Cortex of kidney (tissue), 1 donor: Measurements from ENCODE around the gene SDHB.

Experiments
- DNase-seq: peaks from one replicate; lab custom pipeline; 2025; lab: John Stamatoyannopoulos, UW

Gene SDHB

DNA sequence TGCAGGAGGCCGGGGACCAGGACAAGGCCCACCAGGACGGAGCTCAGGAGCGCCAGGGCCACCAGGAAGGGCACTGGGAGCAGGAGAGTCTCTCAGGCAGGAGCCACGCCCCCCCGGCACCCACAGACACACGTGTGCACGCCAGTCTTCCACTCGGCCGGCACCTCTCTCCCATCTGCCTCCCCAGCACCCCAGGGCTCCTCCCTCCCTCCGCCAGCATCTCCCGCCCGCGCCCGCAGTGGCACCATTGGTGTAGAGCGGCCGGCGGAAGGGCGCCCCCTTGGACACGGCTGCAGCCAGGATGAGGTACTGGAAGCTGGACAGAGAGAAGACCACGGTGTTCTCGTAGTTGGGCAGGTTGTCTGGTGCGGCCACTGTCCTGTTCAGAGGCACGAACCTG is 67.3 kb downstream of the SDHB start:
- DNase-seq = no peak

DNA sequence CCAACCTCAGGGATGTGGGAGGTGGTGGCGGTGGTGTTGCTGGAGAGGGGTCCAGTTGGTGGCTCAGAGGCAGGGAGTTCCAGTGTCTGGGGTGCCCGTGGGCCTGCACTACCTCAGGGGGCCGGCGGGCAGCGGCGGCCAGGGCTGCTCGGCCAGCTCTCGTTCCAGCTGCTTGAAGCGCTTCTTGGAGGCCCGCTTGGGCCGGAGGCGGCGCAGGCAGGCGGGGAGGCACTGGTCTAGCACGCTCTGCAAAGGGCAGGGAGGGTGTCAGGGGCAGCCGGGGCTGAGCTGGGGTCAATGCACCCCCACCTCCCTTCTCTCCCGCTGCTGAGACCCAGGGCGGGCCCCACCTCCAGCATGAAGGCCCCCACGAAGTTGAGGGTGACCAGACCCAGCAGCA is 67.7 kb downstream of the SDHB start:
- DNase-seq = no peak

GRCh38 chr1:16984717-16985116 is 69.1 kb downstream of the SDHB start:
- DNase-seq = no peak

DNA sequence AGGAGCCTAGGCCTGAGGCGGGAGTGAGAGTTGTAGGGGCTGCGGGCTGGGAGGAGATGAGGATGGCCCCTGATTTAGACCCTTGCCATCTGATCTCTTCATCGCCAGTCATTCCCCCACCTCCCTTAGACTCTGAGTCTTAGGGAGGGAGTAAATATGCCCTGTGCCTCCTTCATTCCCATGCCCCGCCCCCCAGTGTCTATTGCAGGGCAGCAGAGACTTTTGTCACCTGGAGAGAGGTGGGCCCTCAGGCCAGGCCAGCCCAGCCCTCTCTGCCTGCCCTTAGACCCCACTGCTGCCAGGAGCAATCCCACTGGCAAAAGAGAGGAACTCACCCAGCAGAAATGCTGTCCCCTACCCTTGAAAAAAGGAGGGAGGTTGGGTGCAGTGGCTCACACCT is 70.2 kb downstream of the SDHB start:
- DNase-seq = no peak

DNA sequence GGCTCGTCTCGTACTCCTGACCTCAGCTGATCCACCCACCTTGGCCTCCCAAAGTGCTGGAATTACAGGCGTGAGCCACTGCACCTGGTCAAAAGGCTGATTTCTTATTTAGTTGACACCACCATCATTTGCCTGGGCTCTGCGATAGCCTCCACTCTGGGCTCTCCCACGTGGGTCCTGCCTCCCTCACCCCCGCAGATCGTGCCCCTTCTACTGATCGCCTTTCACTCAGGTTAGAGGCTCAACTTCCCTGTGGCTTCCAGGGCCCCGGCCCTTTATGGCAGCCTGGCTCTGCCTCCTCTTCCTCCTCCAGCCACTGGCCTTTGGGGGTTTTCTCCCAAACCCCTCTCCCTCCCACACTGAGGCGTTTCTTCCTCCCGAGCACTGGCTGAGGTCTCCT is 70.9 kb downstream of the SDHB start:
- no peak for DNase-seq

DNA sequence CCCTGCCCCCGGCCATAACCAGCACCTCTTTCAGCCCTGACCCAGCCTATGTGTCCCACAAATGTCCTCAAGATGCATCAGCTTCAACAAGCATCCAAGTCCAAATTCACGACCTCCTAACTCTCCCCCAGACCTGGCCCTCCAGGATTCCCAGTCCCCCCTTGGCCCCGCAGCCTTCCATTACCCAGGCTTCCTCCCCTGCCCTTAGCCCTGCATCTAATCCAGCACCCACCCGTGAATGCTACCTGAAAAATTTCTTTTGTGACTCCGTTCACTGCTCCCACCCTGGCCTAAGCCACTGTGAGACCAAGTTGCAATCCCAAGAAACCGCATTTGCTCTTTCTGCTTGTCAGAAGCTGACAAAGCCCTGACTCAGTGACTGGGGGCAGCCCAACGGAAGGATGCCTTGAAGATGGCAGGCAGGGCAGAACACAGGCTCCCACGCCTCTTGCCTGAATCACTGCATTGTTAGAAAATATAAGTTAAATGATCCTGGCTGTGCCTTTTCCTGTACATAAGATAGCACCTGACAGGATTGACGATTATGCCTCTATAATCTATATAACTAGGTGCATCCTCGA is 72.5 kb downstream of the SDHB start:
- no peak for DNase-seq

DNA sequence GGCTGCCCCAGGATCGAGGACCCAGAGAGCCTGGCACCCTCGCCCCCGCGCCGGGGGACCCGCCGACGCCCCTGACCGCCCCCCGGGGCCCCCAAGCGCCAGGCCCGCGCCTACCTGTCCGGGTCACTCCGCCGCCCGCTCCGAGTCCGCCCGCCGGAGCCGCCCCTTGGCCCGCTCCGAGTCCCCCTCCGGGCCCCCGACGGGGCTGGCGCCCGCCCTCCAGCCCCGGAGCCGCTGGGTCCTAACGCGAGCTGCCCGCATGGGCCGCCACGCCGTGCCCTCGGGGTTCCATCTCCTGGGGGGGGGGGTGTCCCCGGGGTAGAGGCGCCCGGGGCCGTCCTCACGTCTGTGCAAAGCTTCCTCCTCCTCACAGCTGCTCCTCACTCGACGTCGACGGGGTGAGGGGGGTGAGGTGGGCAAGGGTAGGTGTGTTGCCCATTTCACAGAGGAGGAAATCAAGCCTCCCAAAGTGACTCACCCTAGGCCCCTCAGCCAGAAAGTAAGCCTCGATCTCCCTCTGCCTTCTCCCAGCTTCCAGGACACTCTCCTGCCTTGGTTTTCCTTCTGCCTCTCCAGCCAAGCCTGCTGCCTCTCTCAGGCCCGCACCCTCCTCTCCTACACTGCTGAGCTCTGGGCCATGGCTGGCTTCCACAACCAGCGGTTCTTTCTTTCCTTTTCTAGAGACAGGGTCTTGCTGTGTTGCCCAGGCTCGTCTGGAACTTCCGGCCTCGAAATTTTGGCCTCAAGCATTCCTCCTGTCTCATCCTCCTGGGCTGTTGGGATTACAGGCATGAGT is 73.2 kb downstream of the SDHB start, which contains the start of gene MFAP2:
MFAP2 (minus strand) TSS at position 148 of the 796 bp plus-strand sequence. CDS start 2,347 bp downstream, outside the sequence.
- no peak for DNase-seq

DNA sequence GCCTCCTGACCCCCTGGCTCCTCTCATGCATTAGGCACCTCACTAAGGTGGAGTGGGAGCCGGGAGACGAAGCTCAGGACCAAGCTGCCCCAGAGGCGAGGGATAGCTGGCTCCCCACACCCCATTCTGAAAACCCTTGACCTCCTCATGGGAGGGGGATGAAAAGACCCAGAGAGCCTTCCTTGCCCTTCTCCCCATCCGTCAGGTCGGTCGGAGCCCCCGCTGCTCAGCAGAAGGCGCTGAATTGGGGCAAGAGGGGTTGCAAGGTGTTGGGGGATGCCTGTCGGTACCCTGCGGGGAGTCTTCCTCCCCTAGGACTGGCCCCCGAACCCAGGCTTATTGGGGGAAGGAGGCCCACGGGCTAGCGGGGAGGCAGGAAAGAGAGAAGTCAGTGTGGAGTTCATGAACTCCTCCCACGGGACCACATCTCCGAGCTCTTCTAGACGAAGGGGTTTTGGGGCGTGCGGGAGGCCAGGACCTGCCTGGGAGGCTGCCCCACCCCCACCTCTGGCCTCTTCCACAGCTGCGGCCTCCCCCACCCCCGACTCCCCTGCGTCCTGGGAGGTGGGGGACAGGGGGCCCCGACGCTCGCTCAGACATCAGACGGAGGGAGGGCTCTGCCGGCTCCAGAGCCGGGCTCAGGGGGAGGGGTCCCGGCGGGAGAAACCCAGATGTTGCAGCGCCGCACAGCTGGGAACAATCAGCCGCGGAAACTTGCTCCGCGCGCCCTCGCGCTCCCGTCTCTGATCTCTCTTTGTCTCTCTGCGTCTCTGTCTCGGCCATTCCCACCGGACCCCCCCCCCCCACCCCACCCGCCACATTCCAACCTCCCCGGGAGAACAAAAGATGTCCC is 74.1 kb downstream of the SDHB start:
- DNase-seq = no peak

DNA sequence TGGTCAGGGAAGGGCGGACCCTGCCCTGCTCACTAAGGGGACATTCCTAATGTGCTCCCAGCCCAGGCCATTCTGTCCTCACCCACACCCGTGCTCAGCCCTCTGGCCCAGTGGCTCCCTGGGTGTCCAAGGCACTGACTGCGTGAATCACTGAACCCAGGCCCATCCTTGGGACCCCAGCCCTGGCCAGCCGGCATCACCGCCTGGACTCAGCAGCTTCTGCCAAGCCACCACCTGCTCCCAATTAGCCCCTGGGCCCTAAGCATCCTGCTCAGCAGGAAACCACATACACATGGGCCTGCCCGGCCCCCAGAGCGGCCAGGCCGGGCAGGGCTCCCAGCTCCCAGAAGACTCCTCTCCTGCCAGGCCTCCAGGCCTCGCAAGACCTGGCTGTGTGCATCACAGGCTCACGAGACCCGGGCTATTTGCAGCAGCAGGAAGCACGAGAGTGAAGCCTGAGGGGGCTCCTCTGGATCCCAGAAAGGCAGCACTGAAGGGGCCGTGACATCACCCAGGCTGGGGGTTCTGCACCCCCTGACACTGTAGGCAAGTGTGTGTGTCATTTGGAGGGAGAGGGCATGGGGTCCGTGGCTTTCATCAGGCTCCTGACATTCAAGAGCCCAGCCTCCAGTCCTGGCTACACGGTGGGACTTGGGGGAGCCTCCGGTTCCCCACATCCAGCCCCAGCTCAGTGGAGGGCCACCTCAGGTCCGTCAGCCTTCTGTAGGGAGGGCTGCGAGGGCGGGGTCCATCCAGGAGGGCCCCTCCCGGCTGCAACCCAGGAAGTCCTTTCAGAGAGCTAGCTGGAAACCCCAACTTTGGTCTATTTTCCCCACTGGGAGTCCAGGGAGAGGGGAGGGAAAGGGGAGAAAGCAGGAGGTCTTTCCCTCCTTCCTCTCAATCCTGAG is 75.0 kb downstream of the SDHB start:
- DNase-seq = no peak

- DNase-seq = no peak
Measured at GRCh38 chr1:16978139-16978538, 75.7 kb downstream of the SDHB start.

DNA sequence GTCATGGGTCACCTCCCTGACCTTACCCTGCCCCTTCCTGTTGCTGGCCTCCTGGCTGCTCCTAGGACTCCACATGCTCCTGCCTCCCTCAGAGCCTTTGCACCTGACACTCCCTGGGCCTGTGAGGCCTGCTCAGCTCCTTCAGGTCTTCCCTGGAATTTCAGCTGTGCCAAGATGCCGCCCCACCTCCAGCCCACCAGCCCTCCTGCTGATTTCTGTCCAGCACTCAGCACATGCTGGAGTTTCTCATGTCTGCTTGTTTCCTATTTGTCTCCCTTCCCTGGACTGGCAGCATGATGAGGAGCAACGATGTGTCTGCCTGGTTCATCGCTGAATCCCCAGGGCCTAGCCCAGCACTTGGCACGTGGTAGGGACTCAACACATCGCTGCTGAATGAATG is 76.5 kb downstream of the SDHB start:
- DNase-seq = no peak

- no peak for DNase-seq
Measured at GRCh38 chr1:16976966-16977365, 76.9 kb downstream of the SDHB start.

- no peak for DNase-seq
Measured at GRCh38 chr1:16975838-16976237, 78.0 kb downstream of the SDHB start.

- no peak for DNase-seq
Measured at GRCh38 chr1:16975211-16975610, 78.6 kb downstream of the SDHB start.

DNA sequence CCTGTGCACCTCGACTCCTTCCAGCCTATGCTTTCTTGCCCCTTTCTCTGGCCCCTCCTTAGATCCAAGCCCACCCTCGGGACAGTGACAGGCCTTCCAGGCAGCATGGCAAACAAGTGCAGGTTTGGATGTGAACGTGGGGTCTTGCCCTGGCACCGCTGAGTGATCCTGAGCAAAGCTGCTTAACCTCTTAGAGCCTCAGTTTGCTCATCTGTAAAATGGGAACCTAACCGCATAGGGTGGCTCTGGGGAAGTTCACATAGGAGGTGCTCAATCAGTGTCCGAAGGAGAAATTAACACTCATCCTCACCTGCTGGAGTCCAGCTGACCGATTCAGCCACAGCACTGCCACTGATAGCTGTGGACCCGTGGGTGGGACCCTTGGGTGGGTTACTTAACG is 80.6 kb downstream of the SDHB start:
- no peak for DNase-seq

DNA sequence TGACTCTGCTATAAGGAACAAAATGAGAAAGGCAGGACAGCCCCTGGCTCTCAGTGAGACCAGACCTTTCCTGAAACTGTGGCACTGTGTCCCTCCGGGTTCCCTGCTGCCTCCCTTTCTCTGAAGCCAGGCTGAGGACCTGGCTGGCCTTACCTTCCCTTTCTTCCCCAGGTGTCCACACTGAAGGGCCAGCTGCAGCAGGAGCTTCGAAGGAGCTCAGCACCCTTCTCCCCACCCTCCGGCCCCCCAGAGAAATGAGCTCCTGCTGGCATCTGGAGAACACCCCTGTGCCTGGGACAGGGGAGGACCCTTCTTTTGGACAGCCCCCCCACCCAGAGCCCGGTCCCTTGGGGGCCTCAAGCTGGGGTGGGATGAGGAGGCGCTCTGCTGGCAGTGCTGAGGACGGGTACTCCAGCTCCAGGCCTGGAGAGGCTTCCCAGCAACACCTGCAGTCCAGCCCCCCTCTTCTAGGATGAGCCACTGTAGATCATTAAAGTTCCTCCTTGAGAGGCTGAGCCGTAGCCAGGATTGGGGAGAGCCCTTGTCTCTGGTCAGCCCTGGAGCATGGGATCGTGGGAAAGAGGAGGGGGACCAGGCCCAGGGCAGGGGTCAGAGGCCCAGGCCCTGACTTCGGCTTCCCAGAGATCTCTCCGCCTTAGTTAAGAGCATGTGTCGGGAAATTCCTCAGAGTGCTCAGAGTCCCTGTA is 81.5 kb downstream of the SDHB start:
- DNase-seq = no peak

GRCh38 chr1:16971341-16972188 is 82.3 kb downstream of the SDHB start:
- DNase-seq = no peak

- DNase-seq = no peak
Measured at GRCh38 chr1:16970132-16970910, 83.5 kb downstream of the SDHB start.

DNA sequence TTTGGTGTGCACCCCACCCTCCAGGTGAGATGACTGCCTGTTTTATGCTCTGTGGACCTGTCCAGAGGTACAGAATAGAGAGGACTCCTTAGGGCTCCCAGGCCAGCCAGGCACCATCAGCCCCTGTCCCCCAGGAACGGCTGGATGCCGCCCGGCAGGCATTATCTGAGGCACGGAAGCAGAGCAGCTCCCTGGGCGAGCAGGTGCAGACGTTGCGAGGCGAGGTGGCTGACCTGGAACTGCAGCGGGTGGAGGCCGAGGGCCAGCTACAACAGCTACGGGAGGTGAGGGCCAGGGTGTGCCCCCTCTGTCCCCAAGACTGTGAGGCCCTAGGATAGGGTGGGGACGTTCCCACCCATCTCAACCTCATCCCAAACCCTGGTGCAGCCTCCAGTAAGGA is 84.2 kb downstream of the SDHB start:
- no peak for DNase-seq
